Mammary epithelial cell (primary cell): ENCODE measurements around the gene RAD51AP2.

Source experiments
- CTCF ChIP-seq, 2 donors: IDR thresholded peaks in 1 of 2; conservative IDR thresholded peaks in 1 of 2; 2 replicates each; pipeline ENCODE4 v1.5.1; 2011 to 2012; ENCODE audit warnings: inconsistent platforms in 2 of 2, low read length in 2 of 2, mild to moderate bottlenecking in 2 of 2, control low read depth in 1 of 2, low read depth in 1 of 2; ENCODE audit not compliant: insufficient read depth in 1 of 2; ENCODE audit errors: extremely low read depth in 1 of 2
- EZH2 ChIP-seq: IDR thresholded peaks from 2 replicates; pipeline ENCODE4 v1.6.1; 2012; ENCODE audit warnings: low read length, inconsistent platforms, borderline replicate concordance

- no peak for TF ChIP-seq EZH2
- no peak for TF ChIP-seq CTCF (conservative IDR thresholded peaks at IDR 0.05 in 1 of 2, IDR thresholded peaks at IDR 0.05 in 1 of 2; ENCODE audit: extremely low read depth in 1 of 2, insufficient read depth in 1 of 2, low read depth in 1 of 2, low read length in 2 of 2)
Observed at GRCh38 chr2:17476064-17476463, 42.2 kb downstream of the RAD51AP2 start.
